K562 (cell line): Measurements from ENCODE around the gene ERLIN1. TPM values are rescaled to one million over a fixed set of nuclear protein-coding genes. Genes with fewer than 3 reads are reported as not detected.

Experiments used
- ATAC-seq: fragments of 200-7000 bp; cut with Tn5 transposase; 3 replicates; pipeline ENCODE4 v1.9.1; 2020; ENCODE audit warnings: moderate library complexity
- BruUV-seq: library from RNA; stranded (reverse); fragments of 400-500 nt; replicated peaks from 2 replicates; lab custom pipeline; 2021; lab: Mats Ljungman, UMichigan
- CTCF ChIA-PET: fragments of 300-600 bp; formaldehyde crosslinking; extraction: SDS; loops from one replicate; lab custom pipeline; 2021; ENCODE audit warnings: low intra/inter-chr PET ratio; lab: Yijun Ruan, JAX
- POLR2A ChIA-PET: fragments of 300-600, 350-650 bp; sonication (Branson Sonifier 250); formaldehyde crosslinking; extraction: SDS; loops from one replicate; lab custom pipeline; 2021; ENCODE audit warnings: antibody characterized with exemption, inconsistent platforms; lab: Yijun Ruan, JAX
- DNase-seq, 4 experiments: peaks; one replicate each; pipeline versions ENCODE4 v3.0.0 to v3.0.0-alpha.2; 2011 to 2018; ENCODE audit warnings: low spot score in 3 of 4, mixed read lengths in 3 of 4; ENCODE audit errors: extremely low read depth in 1 of 4
- FAIRE-seq: peaks from 2 replicates; lab custom pipeline; 2011; peaks lifted over from hg19 to GRCh38; lab: Jason Lieb, UNC
- H2AFZ ChIP-seq: 2 replicates; pipeline ENCODE4 v1.6.0; 2011; ENCODE audit warnings: low read depth, low read length, control low read depth, inconsistent platforms
- H3K27ac ChIP-seq: fragments of 200-600 bp; 3 replicates; pipeline ENCODE4 v1.8.0; 2011; ENCODE audit warnings: low read depth, mild to moderate bottlenecking, control low read depth, inconsistent platforms, low read length, moderate library complexity, mixed read lengths; ENCODE audit errors: extremely low read depth
- H3K27me3 ChIP-seq, 2 experiments: fragments of 300-600 bp in 1 of 2; 2 replicates in 1 of 2; 3 replicates in 1 of 2; pipeline versions ENCODE4 v1.6.0 to v1.8.0; 2011; ENCODE audit warnings: inconsistent platforms in 2 of 2, low read length in 2 of 2, mild to moderate bottlenecking in 1 of 2, mixed read lengths in 1 of 2, moderate library complexity in 1 of 2; ENCODE audit not compliant: control insufficient read depth in 2 of 2, insufficient read depth in 2 of 2
- H3K36me3 ChIP-seq: fragments of 300-600 bp; 3 replicates; pipeline ENCODE4 v1.8.0; 2011; ENCODE audit warnings: mild to moderate bottlenecking, low read length, inconsistent platforms; ENCODE audit not compliant: control insufficient read depth, insufficient read depth
- H3K4me1 ChIP-seq, 2 experiments: fragments of 200-600 bp in 1 of 2; replicated peaks in 1 of 2; 2 replicates in 1 of 2; 3 replicates in 1 of 2; pipeline versions ENCODE4 v1.5.1 to v1.8.0; 2011; ENCODE audit warnings: inconsistent platforms in 2 of 2, low read length in 2 of 2, mild to moderate bottlenecking in 1 of 2, mixed read lengths in 1 of 2, moderate library complexity in 1 of 2; ENCODE audit not compliant: control insufficient read depth in 2 of 2, insufficient read depth in 2 of 2
- H3K4me2 ChIP-seq: 2 replicates; pipeline ENCODE4 v1.6.1; 2011; ENCODE audit warnings: low read length, control low read depth, inconsistent platforms, mixed read lengths; ENCODE audit not compliant: insufficient read depth
- H3K4me3 ChIP-seq: fragments of 200-600 bp; sonication (generic), shearing (Covaris generic); 2 replicates; pipeline ENCODE4 v1.5.1; 2016; ENCODE audit warnings: control low read depth, inconsistent platforms
- H3K79me2 ChIP-seq: fragments of 200-600 bp; 3 replicates; pipeline ENCODE4 v1.8.0; 2011; ENCODE audit warnings: low read length, inconsistent platforms; ENCODE audit not compliant: control insufficient read depth, insufficient read depth
- H3K9ac ChIP-seq, 2 experiments: 2 replicates each; pipeline versions ENCODE4 v1.6.0 to v1.6.1; 2011; ENCODE audit warnings: low read depth in 2 of 2, low read length in 2 of 2, control low read depth in 1 of 2, inconsistent platforms in 1 of 2, mild to moderate bottlenecking in 1 of 2, mixed read lengths in 1 of 2; ENCODE audit not compliant: insufficient read depth in 1 of 2
- H3K9me1 ChIP-seq: one replicate; pipeline ENCODE4 v1.6.0; 2011; ENCODE audit warnings: inconsistent platforms, mild to moderate bottlenecking, low read length, moderate library complexity; ENCODE audit not compliant: control insufficient read depth, insufficient read depth
- H3K9me3 ChIP-seq: replicated peaks from 2 replicates; pipeline ENCODE4 v1.5.1; 2011; ENCODE audit warnings: low read depth, low read length, inconsistent platforms; ENCODE audit not compliant: control insufficient read depth, insufficient read depth
- H4K20me1 ChIP-seq: replicated peaks from 2 replicates; pipeline ENCODE4 v1.6.1; 2011; ENCODE audit warnings: low read length, inconsistent platforms, mixed read lengths; ENCODE audit not compliant: control insufficient read depth, insufficient read depth
- BCLAF1 ChIP-seq, 2 experiments: fragments of 450-650 bp in 1 of 2; IDR thresholded peaks; 2 replicates each; pipeline ENCODE4 v1.6.1; 2011 to 2017; ENCODE audit warnings: low read depth in 2 of 2, antibody characterized with exemption in 1 of 2, borderline replicate concordance in 1 of 2, low read length in 1 of 2, mild to moderate bottlenecking in 1 of 2, mixed read lengths in 1 of 2; ENCODE audit not compliant: control insufficient read depth in 1 of 2
- CAMTA2 ChIP-seq: fragments of 250-450 bp; sonication (Bioruptor Pico); conservative IDR thresholded peaks from 2 replicates; pipeline ENCODE4 v1.5.1; 2022
- CBFA2T3 ChIP-seq: fragments of 450-650 bp; IDR thresholded peaks from 2 replicates; pipeline ENCODE4 v1.6.1; 2017
- CBFB ChIP-seq: sonication (generic); formaldehyde crosslinking; IDR thresholded peaks from 2 replicates; pipeline ENCODE4 v1.4.0; 2020; ENCODE audit warnings: mild to moderate bottlenecking, missing genetic modification reagents
- EGR1 ChIP-seq: fragments of 450-650 bp; conservative IDR thresholded peaks from 2 replicates; pipeline ENCODE4 v1.6.1; 2017; ENCODE audit warnings: mild to moderate bottlenecking
- ETV6 ChIP-seq, 3 experiments: fragments of 150-350 bp in 1 of 3; sonication (generic) in 1 of 3; formaldehyde crosslinking in 1 of 3; IDR thresholded peaks; 2 replicates each; pipeline versions ENCODE4 v1.6.1 to v1.8.0; 2014 to 2022; ENCODE audit warnings: borderline replicate concordance in 2 of 3, low read depth in 2 of 3, antibody characterized with exemption in 1 of 3, low read length in 1 of 3, mild to moderate bottlenecking in 1 of 3, missing genetic modification reagents in 1 of 3
- GABPB2 ChIP-seq: fragments of 250-450 bp; sonication (Bioruptor Pico); conservative IDR thresholded peaks from 2 replicates; pipeline ENCODE4 v1.5.1; 2021; ENCODE audit warnings: mild to moderate bottlenecking
- HNRNPL ChIP-seq: fragments of 200-400 bp; formaldehyde crosslinking; IDR thresholded peaks from 2 replicates; pipeline ENCODE4 v1.6.1; 2017; ENCODE audit warnings: low read depth, mild to moderate bottlenecking, low read length
- MIER1 ChIP-seq: fragments of 450-650 bp; IDR thresholded peaks from 2 replicates; pipeline ENCODE4 v1.6.1; 2016; ENCODE audit warnings: antibody characterized with exemption, mild to moderate bottlenecking, low read depth
- NBN ChIP-seq: fragments of 450-650 bp; IDR thresholded peaks from 2 replicates; pipeline ENCODE4 v1.6.1; 2016; ENCODE audit warnings: low read depth, mild to moderate bottlenecking
- NR1H2 ChIP-seq: sonication (generic); formaldehyde crosslinking; IDR thresholded peaks from 2 replicates; pipeline ENCODE4 v1.4.0; 2020; ENCODE audit warnings: mild to moderate bottlenecking, missing genetic modification reagents
- POLR2G ChIP-seq: fragments of 200-400 bp; formaldehyde crosslinking; IDR thresholded peaks from 2 replicates; pipeline ENCODE4 v1.6.1; 2017; ENCODE audit warnings: low read depth, mild to moderate bottlenecking, antibody characterized with exemption, low read length, moderate library complexity
- PTBP1 ChIP-seq: fragments of 200-400 bp; formaldehyde crosslinking; IDR thresholded peaks from 2 replicates; pipeline ENCODE4 v1.6.1; 2017; ENCODE audit warnings: low read depth, low read length
- PYGO2 ChIP-seq: fragments of 450-650 bp; IDR thresholded peaks from 2 replicates; pipeline ENCODE4 v1.6.1; 2016; ENCODE audit warnings: mild to moderate bottlenecking, missing genetic modification characterization, moderate library complexity, missing compliant biosample characterization
- TFAM ChIP-seq: fragments of 250-450 bp; sonication (Bioruptor Pico); conservative IDR thresholded peaks from 2 replicates; pipeline ENCODE4 v1.5.0; 2021; ENCODE audit warnings: mild to moderate bottlenecking, moderate library complexity
- ZNF224 ChIP-seq: sonication (generic); formaldehyde crosslinking; IDR thresholded peaks from 2 replicates; pipeline ENCODE4 v1.8.0; 2022; ENCODE audit warnings: mild to moderate bottlenecking, missing genetic modification reagents
- ZNF280A ChIP-seq: fragments of 450-650 bp; IDR thresholded peaks from 2 replicates; pipeline ENCODE4 v1.6.1; 2018; ENCODE audit warnings: mild to moderate bottlenecking, low read depth; ENCODE audit not compliant: partially characterized antibody
- WGBS: fragments of 100-300 bp; shearing (Covaris generic); methylation state at CpG from one replicate; pipeline ENCODE4 v1.1.6; 2016; ENCODE audit warnings: low coverage, mixed read lengths; ENCODE audit not compliant: insufficient coverage; ENCODE audit errors: missing lambda C conversion rate; 5-methylcytosine and 5-hydroxymethylcytosine counted together
- in situ Hi-C: fragments of 300-500 bp; cut with MboI; formaldehyde crosslinking; loops from 4 replicates; pipeline ENCODE4 v1.15.0; 2018; ENCODE audit warnings: inconsistent platforms, mixed read lengths
- intact Hi-C: fragments of 100-400 bp; cut with micrococcal nuclease; formaldehyde crosslinking; loops from 2 replicates; pipeline ENCODE4 v1.14.2; 2022
- polyA plus RNA-seq, 8 experiments: library from polyadenylated mRNA; depleted of rRNA in 4 of 8; stranded (reverse) in 5 of 8; unstranded in 3 of 8; fragments of >200 nt; fragmentation: Nextera tagmentation in 2 of 8; fragmentation: Illumina TruSeq in 1 of 8; extraction: Ambion mirVana in 2 of 8; extraction: Trizol in 1 of 8; gene quantifications; 2 replicates each; pipeline versions ENCODE4 v1.2.1 to v1.2.3, GENCODE V29; 2011 to 2014; ENCODE audit warnings: inconsistent platforms in 1 of 8, missing spikeins in 1 of 8
- total RNA-seq, 7 experiments: library from RNA; depleted of rRNA in 6 of 7; stranded (reverse); fragments of >200 nt in 6 of 7; fragmentation: Illumina TruSeq in 2 of 7; extraction: Trizol in 2 of 7; gene quantifications; 2 replicates each; pipeline versions ENCODE4 v1.2.1 to v1.2.3, GENCODE V29; 2011 to 2021; ENCODE audit warnings: low replicate concordance in 1 of 7

Gene ERLIN1
- total and polyA plus RNA-seq, 9 of the 15 experiments (the other 6 are each of a cell fraction or from before 2014, with no cell fraction given) = 9.8 to 26.8 (median 15.5) TPM

GRCh38 chr10:100131571-100131970 is 54.3 kb downstream of the ERLIN1 start:
- 51% methylated on average over 3 of the region's 3 CpGs for WGBS
- CTCF ChIA-PET = no interaction called here
- H4K20me1 ChIP-seq = no peaks in the 10 kb centered on the region
- DNase-seq (no peak), FAIRE-seq (no peak), ATAC-seq (no peak)
- H3K9me1 ChIP-seq = no peaks in the 10 kb centered on the region
- in situ Hi-C loops = no loop called here
- POLR2A ChIA-PET = no interaction called here
- no peak overlapping the region for H3K9ac ChIP-seq
- H3K4me1 ChIP-seq = peaks cover 0 to 8% of the 10 kb centered on the region in 2 experiments; a peak in 2 of 5 replicates
- TF ChIP-seq GABPB2 (CRISPR knock-in tag) = no peak
- TF ChIP-seq CAMTA2 (CRISPR knock-in tag) = no peak
- TF ChIP-seq NR1H2 = no peak
- no peak for TF ChIP-seq CBFA2T3
- no peak for TF ChIP-seq EGR1
- TF ChIP-seq CBFB (CRISPR knock-in tag) = no peak
- TF ChIP-seq PTBP1 = no peak
- no peak for TF ChIP-seq POLR2G
- no peak for TF ChIP-seq ETV6 (IDR thresholded peaks at IDR 0.05; ENCODE audit: borderline replicate concordance in 1 of 2, low read depth in 2 of 2, low read length in 1 of 2)
- TF ChIP-seq ETV6 (CRISPR knock-in tag; IDR thresholded peaks at IDR 0.05; ENCODE audit: borderline replicate concordance) = no peak
- no peak for TF ChIP-seq TFAM (CRISPR knock-in tag)
- no peak for TF ChIP-seq ZNF224 (CRISPR knock-in tag)
- TF ChIP-seq HNRNPL = no peak
- TF ChIP-seq BCLAF1 (IDR thresholded peaks at IDR 0.05; ENCODE audit: borderline replicate concordance in 1 of 2, control insufficient read depth in 1 of 2, low read depth in 2 of 2, low read length in 1 of 2) = no peak
- no peak for TF ChIP-seq ZNF280A
- TF ChIP-seq PYGO2 (tag) = no peak
- TF ChIP-seq NBN = no peak
- no peak for TF ChIP-seq MIER1
- H3K27ac ChIP-seq = no peak overlapping the region
- H3K36me3 ChIP-seq = no peaks in the 10 kb centered on the region
- H3K27me3 ChIP-seq = 0 out of 5 replicates have a peak, but pooled peaks cover 0 to 6% of the 10 kb centered on the region in 2 experiments
- H3K9me3 ChIP-seq = no peaks in the 10 kb centered on the region
- H2AFZ ChIP-seq = no peak overlapping the region
- H3K4me2 ChIP-seq = no peak overlapping the region
- intact Hi-C loops = no loop called here
- no peaks in the 10 kb centered on the region for H3K79me2 ChIP-seq
- no TSS peak for BruUV-seq
- no peak overlapping the region for H3K4me3 ChIP-seq
